Aorta (tissue), 5 donors: ENCODE results near the gene SRRD. TPM values are rescaled to one million over a fixed set of nuclear protein-coding genes. Genes with fewer than 3 reads are reported as not detected.

Source experiments
- ATAC-seq: fragments of 200-7000 bp; cut with Tn5 transposase; one replicate; pipeline ENCODE4 v1.9.1; 2022; ENCODE audit warnings: moderate library complexity; ENCODE audit not compliant: low FRiP score
- DNase-seq, 2 donors: peaks; one replicate each; pipeline ENCODE4 v3.0.0-alpha.2; 2020
- H3K27ac ChIP-seq, 2 donors: one replicate each; pipeline ENCODE4 v1.5.1; 2013; ENCODE audit warnings: low read length in 2 of 2, mild to moderate bottlenecking in 2 of 2, moderate library complexity in 2 of 2, control low read depth in 1 of 2, inconsistent platforms in 1 of 2, low read depth in 1 of 2
- H3K27me3 ChIP-seq, 2 donors: one replicate each; pipeline ENCODE4 v1.6.1; 2013; ENCODE audit warnings: control low read depth in 1 of 2, low read length in 1 of 2, mild to moderate bottlenecking in 1 of 2, moderate library complexity in 1 of 2; ENCODE audit not compliant: insufficient read depth in 2 of 2, control insufficient read depth in 1 of 2
- H3K36me3 ChIP-seq, 2 donors: one replicate each; pipeline ENCODE4 v1.6.1; 2013; ENCODE audit warnings: control low read depth in 1 of 2, low read length in 1 of 2, mild to moderate bottlenecking in 1 of 2; ENCODE audit not compliant: insufficient read depth in 2 of 2, control insufficient read depth in 1 of 2
- H3K4me1 ChIP-seq, 2 donors: one replicate each; pipeline ENCODE4 v1.6.1; 2013; ENCODE audit warnings: low read length in 2 of 2, control low read depth in 1 of 2, mild to moderate bottlenecking in 1 of 2, moderate library complexity in 1 of 2; ENCODE audit not compliant: insufficient read depth in 2 of 2, control insufficient read depth in 1 of 2
- H3K4me3 ChIP-seq, 2 donors: one replicate each; pipeline ENCODE4 v1.5.1; 2013; ENCODE audit warnings: low read length in 2 of 2, control low read depth in 1 of 2, mild to moderate bottlenecking in 1 of 2
- H3K9me3 ChIP-seq: one replicate; pipeline ENCODE4 v1.6.1; 2013; ENCODE audit warnings: mild to moderate bottlenecking, low read length; ENCODE audit not compliant: control insufficient read depth
- WGBS, 2 donors: extraction: QIAGEN DNeasy Blood & Tissue Kit; methylation state at CpG; one replicate each; pipeline ENCODE4 v1.1.7; 2013; 5-methylcytosine and 5-hydroxymethylcytosine counted together
- intact Hi-C, 2 donors: fragments of 100-400 bp; cut with DNase I; formaldehyde crosslinking; loops; one replicate each; pipeline versions ENCODE4 v1.14.2 to v1.15.0; 2022
- polyA plus RNA-seq, 2 donors: library from polyadenylated mRNA; stranded (reverse); fragments of 200-250 nt; gene quantifications; one replicate each; pipeline ENCODE4 v1.2.3, GENCODE V29; 2013
- total RNA-seq, 2 donors: library from RNA; stranded (reverse); fragmentation: NEBNext Ultra II Directional; extraction: Animal tissue kit (Norgen Biotek cat#: 25700); gene quantifications; one replicate each; pipeline ENCODE4 v1.2.1, GENCODE V29; 2021
- donor health status: healthy with polysubstance abuse.
- donor health status: Bipolar disorder and iron deficiency.
- donor health status: DM: no; HTN: no; CAD: no.
- donor health status: DM: no; HTN: no; CAD: no.
- donor health status: DM: yes; HTN: yes; CAD: no.

Gene SRRD
- total and polyA plus RNA-seq, 4 donors = 3.6 to 18.4 (median 9.7) TPM

DNA sequence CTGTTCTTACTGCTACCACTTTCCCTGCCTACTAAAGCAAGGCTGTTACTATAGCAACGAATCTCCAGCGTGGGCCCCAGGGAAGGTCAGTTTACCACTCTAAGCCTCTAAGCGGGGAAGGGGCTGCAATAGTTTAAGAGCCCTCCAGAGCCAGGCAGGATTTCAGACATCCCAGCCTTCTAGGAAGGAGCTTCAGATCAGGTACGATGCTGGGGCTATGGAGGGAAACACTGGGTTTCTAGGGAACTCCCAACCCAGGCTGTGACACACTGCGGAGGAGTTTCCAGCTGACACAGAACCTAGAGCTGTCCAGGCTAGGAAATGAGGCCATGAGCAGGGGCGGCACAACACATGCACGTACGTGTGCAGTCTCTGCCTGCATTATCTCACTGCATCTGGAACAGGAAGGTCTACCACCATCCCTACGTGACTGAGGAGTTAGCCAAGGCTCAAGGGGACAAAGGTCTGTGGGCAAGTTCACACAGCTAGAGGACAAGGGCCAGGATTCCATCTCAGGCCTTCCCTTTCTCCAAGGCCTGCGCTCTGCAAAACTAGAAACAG is 20.5 kb upstream of the SRRD start:
- no peaks in the 10 kb centered on the region for H3K27me3 ChIP-seq
- ATAC-seq (no peak), DNase-seq (no peak)
- intact Hi-C loops = no loop called here
- H3K4me3 ChIP-seq = no peak overlapping the region
- WGBS, 2 donors = 69 to 70% methylated on average over 10 of the region's 10 CpGs
- no peak overlapping the region for H3K27ac ChIP-seq
- H3K36me3 ChIP-seq = peaks cover 6 to 13% of the 10 kb centered on the region in 2 donors
- no peaks in the 10 kb centered on the region for H3K9me3 ChIP-seq
- H3K4me1 ChIP-seq = no peaks in the 10 kb centered on the region

DNA sequence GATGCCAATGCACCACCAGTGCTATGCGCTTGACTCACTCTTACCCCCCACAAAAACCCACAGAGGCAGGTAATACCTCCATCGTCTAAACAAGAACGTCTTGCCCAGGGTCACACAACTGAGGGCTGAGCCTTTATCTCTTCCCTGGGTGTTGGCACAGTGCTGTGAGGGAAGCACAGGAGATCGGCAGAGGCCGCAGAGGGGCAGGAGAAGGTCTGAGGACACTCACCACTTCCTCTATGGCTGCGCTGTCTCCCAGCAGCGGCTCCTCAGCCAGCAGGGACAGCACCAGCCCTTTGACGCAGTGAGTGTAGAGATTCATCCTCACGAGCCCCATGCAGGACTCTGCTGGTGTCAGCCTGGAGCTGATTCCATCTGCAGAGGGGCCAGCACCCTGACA is 20.0 kb upstream of the SRRD start:
- intact Hi-C loops = no loop called here
- H3K27ac ChIP-seq = no peak overlapping the region
- H3K27me3 ChIP-seq = no peaks in the 10 kb centered on the region
- H3K4me1 ChIP-seq = no peaks in the 10 kb centered on the region
- H3K4me3 ChIP-seq = no peak overlapping the region
- DNase-seq = no peak
- 84 to 85% methylated on average over 9 of the region's 9 CpGs for WGBS, 2 donors
- no peaks in the 10 kb centered on the region for H3K9me3 ChIP-seq
- no peak for ATAC-seq
- peaks cover 6 to 15% of the 10 kb centered on the region in 2 donors for H3K36me3 ChIP-seq

DNA sequence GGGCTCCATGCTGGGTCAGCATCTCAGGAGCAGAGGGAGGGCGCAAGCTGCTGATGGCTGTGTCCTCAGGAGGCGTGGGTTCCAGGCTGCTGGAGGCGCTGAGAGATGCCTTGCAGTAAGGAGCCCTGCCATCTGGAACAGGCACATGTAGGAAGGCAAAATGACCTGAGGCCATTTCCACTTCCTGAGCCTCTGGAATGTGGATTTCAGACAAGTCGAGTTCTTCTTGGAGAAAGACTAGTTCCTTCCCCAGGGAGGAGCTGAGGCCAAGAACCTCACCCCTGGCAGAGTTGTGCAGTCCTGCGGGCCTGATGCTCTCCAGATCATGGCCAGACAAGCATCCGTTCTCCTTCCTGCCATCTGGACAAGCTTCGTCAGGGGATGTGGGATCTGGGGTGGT is 19.4 kb upstream of the SRRD start:
- Histone ChIP-seq H3K4me1 (no peaks in the 10 kb centered on the region), H3K36me3 (peaks cover 6 to 15% of the 10 kb centered on the region in 2 donors), H3K9me3 (no peaks in the 10 kb centered on the region), H3K27me3 (no peaks in the 10 kb centered on the region), H3K27ac (no peak overlapping the region), H3K4me3 (no peak overlapping the region)
- peak; percentile 36 for ATAC-seq
- DNase-seq = no peak
- intact Hi-C loops = no loop called here
- WGBS, 2 donors = 61 to 65% methylated on average over 7 of the region's 7 CpGs

DNA sequence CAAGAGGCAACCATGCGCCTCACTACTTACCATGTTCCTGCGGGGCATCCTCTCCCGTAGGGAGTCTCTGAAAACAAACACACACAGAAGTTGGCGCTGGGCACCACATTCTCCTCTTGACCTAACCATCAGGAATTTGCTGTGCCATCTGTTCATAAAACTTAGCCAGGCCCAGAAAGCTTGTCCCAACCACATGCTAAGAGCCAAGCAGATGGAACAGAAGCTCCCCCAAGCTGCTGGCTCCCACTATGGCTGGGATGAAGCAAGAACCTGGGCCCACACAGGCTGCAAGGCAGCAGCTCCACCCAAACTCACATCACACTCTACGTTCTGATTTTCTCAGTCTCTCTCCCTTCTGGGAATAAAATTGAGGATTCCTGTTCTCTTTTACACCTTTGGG is 17.5 kb upstream of the SRRD start:
- ATAC-seq = no peak
- no peaks in the 10 kb centered on the region for H3K9me3 ChIP-seq
- WGBS, 2 donors = 74 to 81% methylated on average over 5 of the region's 5 CpGs

DNA sequence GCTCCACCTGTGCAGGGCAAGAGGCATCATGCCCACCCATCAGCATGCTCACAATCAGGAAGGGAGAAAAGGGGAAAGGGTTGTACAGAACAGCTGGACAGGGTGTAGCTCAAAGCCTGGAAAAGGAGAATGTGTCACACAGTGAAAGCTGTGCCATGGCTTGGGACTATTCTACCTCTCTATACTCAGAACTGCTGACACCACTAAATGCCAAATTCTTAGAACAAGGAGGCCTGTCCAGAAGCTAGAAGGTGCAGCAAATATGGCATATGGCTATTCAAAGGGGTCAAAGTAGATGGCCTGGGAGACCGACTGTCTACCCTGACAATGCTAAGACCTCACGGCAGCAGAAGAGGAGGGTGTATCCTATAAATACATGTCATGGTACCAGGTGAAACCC is 12.9 kb upstream of the SRRD start:
- intact Hi-C loops = no loop called here
- DNase-seq (no peak), ATAC-seq (no peak)
- Histone ChIP-seq H3K4me3 (no peak overlapping the region), H3K27me3 (no peaks in the 10 kb centered on the region), H3K4me1 (no peaks in the 10 kb centered on the region), H3K9me3 (no peaks in the 10 kb centered on the region), H3K27ac (no peak overlapping the region), H3K36me3 (peaks cover 14 to 15% of the 10 kb centered on the region in 2 donors)
- WGBS, 2 donors = 97 to 100% methylated on average over 2 of the region's 2 CpGs

More for the DNA sequence above, 17.5 kb upstream of the SRRD start:
- no peak overlapping the region for H3K27ac ChIP-seq
- no peaks in the 10 kb centered on the region for H3K4me1 ChIP-seq
- DNase-seq = no peak
- H3K36me3 ChIP-seq = peaks cover 18 to 21% of the 10 kb centered on the region in 2 donors
- intact Hi-C loops = no loop called here
- no peaks in the 10 kb centered on the region for H3K27me3 ChIP-seq
- no peak overlapping the region for H3K4me3 ChIP-seq

DNA sequence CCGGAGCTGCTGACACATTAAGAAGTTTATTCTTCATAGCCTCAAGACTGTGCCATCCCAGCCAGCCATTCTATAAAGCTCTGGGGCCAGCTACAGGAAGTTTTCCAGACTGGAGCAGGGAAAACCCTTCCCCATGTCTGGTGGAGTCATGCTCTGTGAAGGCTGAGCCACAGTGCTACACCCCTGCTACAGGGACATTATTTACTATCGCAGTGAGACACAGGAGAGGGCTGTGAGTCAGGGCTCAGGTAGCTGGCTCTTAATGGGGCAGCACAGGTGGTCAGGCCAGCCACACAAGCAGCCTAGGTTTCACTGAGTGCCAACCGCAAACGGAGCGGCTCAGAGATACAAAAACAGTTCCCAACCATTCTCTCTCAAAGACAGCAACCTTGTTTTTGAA is 12.2 kb upstream of the SRRD start:
- WGBS, 2 donors = 55 to 59% methylated on average over 5 of the region's 5 CpGs
- Histone ChIP-seq H3K36me3 (peaks cover 12% of the 10 kb centered on the region in 2 donors), H3K4me3 (no peak overlapping the region), H3K4me1 (no peaks in the 10 kb centered on the region), H3K27ac (no peak overlapping the region), H3K27me3 (no peaks in the 10 kb centered on the region), H3K9me3 (no peaks in the 10 kb centered on the region)
- intact Hi-C loops = no loop called here
- DNase-seq = no peak
- ATAC-seq = no peak

DNA sequence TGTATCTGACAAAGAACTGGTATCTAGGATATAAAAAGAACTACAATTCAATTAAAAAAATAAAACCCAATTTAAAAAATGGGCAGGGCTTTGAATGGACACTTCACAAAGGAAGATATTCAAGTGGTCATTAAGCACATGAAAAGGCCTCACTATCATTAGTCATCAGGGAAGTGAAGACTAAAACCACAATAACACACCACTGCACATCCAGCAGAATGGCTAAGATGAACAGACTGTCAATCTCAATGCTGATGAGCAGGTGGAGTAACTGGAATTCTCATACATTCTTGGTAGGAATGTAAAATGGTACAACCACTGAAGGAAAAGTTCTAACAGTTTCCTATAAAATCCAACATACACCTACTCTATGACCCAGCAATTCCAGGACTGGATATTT is 9.0 kb upstream of the SRRD start:
- Histone ChIP-seq H3K27me3 (no peaks in the 10 kb centered on the region), H3K4me3 (no peak overlapping the region), H3K36me3 (peaks cover 11 to 12% of the 10 kb centered on the region in 2 donors), H3K27ac (no peak overlapping the region), H3K4me1 (peaks cover 0 to 3% of the 10 kb centered on the region in 2 donors), H3K9me3 (no peaks in the 10 kb centered on the region)
- intact Hi-C loops = no loop called here
- ATAC-seq (no peak), DNase-seq (no peak)

DNA sequence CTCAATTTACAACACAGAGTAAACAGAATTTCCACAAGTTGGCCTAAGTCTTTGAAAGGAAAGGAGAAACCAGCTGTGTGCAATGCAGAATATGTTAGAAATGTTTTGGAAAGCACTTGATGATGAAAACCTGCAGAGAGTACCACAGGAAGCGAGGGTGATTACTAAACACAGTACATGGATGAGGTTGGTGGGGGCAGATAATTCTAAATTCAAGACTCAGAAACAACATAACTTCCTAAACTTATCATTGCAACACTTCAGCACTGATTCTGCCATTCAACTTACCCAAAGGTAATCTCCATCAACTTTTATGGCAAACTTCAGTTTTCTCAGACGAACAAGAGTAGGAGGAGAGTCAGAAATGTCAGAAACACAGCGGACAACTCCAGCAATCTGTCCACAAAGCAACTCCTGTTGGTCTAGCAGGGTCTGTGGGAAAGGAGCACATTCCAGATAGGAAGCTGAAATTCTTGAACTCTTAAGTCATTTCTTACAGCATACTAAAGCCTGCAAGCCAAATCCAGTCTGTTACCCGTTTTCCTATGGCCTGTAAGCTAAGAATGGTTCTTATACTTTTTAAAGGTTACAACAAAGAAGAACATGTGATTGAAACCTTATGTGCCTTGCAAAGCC is 6.9 kb upstream of the SRRD start:
- H3K4me1 ChIP-seq = peaks cover 0 to 3% of the 10 kb centered on the region in 2 donors
- DNase-seq = no peak

DNA sequence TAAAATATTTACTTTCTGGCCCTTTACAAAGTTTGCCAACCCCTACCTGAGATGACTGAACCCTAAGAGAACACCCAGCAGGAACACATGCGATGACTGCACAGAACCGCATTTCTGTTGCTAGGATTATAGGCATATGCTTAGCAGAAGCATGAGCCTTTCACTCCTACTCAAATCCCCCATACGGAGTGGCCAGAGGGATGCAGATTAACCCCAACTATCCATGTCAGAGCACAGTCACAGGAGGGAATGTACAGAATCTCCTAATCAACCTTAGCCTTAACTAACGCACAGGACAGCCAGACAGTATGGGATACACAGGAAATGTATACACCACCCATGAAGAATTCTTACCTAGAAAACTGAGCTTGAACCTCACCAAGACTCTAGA is 6.3 kb upstream of the SRRD start:
- DNase-seq = no peak
- Histone ChIP-seq H3K27me3 (no peaks in the 10 kb centered on the region), H3K4me1 (peaks cover 0 to 3% of the 10 kb centered on the region in 2 donors), H3K36me3 (peaks cover 0 to 4% of the 10 kb centered on the region in 2 donors), H3K27ac (no peak overlapping the region), H3K4me3 (no peak overlapping the region), H3K9me3 (no peaks in the 10 kb centered on the region)
- intact Hi-C loops = no loop called here
- WGBS, 2 donors = 26 to 27% methylated on average over 4 of the region's 4 CpGs
- ATAC-seq = no peak

More for the DNA sequence above, 6.9 kb upstream of the SRRD start:
- intact Hi-C loops = no loop called here
- H3K27ac ChIP-seq = no peak overlapping the region
- ATAC-seq = no peak
- WGBS, 2 donors = 56 to 69% methylated on average over 4 of the region's 4 CpGs
- H3K4me3 ChIP-seq = no peak overlapping the region
- H3K36me3 ChIP-seq = peaks cover 0 to 4% of the 10 kb centered on the region in 2 donors
- H3K27me3 ChIP-seq = no peaks in the 10 kb centered on the region
- H3K9me3 ChIP-seq = no peaks in the 10 kb centered on the region
